HEK293 (cell line): ENCODE data around the gene NAT8L.

Experiments
- CTCF ChIA-PET: fragments of 350-600 bp; formaldehyde crosslinking; extraction: SDS; loops from one replicate; lab custom pipeline; 2021; ENCODE audit warnings: antibody characterized with exemption; lab: Yijun Ruan, JAX
- POLR2A ChIA-PET: fragments of 300-600 bp; formaldehyde crosslinking; extraction: SDS; loops from one replicate; lab custom pipeline; 2020; ENCODE audit warnings: antibody characterized with exemption, inconsistent platforms; lab: Yijun Ruan, JAX
- H3K27ac ChIP-seq: fragments of 200-500 bp; sonication (Bioruptor generic); 2 replicates; pipeline ENCODE4 v1.5.1; 2014; ENCODE audit warnings: low read depth, low read length, control low read depth, inconsistent platforms; ENCODE audit errors: extremely low read depth
- H3K36me3 ChIP-seq, 2 experiments: fragments of 200-500 bp in 1 of 2; sonication (Bioruptor generic) in 1 of 2; 1 replicate in 1 of 2; 2 replicates in 1 of 2; pipeline ENCODE4 v1.5.1; 2014 to 2017; ENCODE audit warnings: inconsistent platforms in 2 of 2, low read length in 2 of 2; ENCODE audit not compliant: control insufficient read depth in 2 of 2, insufficient read depth in 1 of 2
- H3K4me1 ChIP-seq: fragments of 200-500 bp; sonication (Bioruptor generic); 2 replicates; pipeline ENCODE4 v1.5.1; 2014; ENCODE audit warnings: mild to moderate bottlenecking, low read length, inconsistent platforms; ENCODE audit not compliant: control insufficient read depth, insufficient read depth
- H3K4me3 ChIP-seq: 2 replicates; pipeline ENCODE4 v1.5.1; 2011; ENCODE audit warnings: low read depth, mild to moderate bottlenecking, control low read depth, low read length, moderate library complexity
- H3K9me3 ChIP-seq: fragments of 200-500 bp; sonication (Bioruptor generic); 2 replicates; pipeline ENCODE4 v1.5.1; 2014; ENCODE audit warnings: low read depth, low read length, inconsistent platforms; ENCODE audit not compliant: control insufficient read depth, insufficient read depth
- BCL11A ChIP-seq: fragments of 450-650 bp; formaldehyde crosslinking; IDR thresholded peaks from 2 replicates; pipeline ENCODE4 v1.5.1; 2016; ENCODE audit warnings: low read depth, missing biosample characterization, missing genetic modification characterization
- GLI4 ChIP-seq: fragments of 450-650 bp; formaldehyde crosslinking; IDR thresholded peaks from 2 replicates; pipeline ENCODE4 v1.5.1; 2016; ENCODE audit warnings: missing biosample characterization, missing genetic modification characterization
- HOXA7 ChIP-seq: sonication (generic); formaldehyde crosslinking; IDR thresholded peaks from 2 replicates; pipeline ENCODE4 v1.8.1; 2022; ENCODE audit warnings: missing genetic modification reagents, borderline replicate concordance
- KLF10 ChIP-seq: fragments of 450-650 bp; IDR thresholded peaks from 2 replicates; pipeline ENCODE4 v1.5.1; 2018; ENCODE audit warnings: missing biosample characterization, mild to moderate bottlenecking, missing genetic modification characterization
- MZF1 ChIP-seq: fragments of 450-650 bp; formaldehyde crosslinking; IDR thresholded peaks from 2 replicates; pipeline ENCODE4 v1.5.1; 2017; ENCODE audit warnings: missing biosample characterization, missing genetic modification characterization, borderline replicate concordance
- RBAK ChIP-seq: fragments of 450-650 bp; formaldehyde crosslinking; IDR thresholded peaks from 2 replicates; pipeline ENCODE4 v1.5.1; 2016; ENCODE audit warnings: missing biosample characterization, missing genetic modification characterization
- ZNF132 ChIP-seq: fragments of 450-650 bp; formaldehyde crosslinking; IDR thresholded peaks from 2 replicates; pipeline ENCODE4 v1.5.1; 2017; ENCODE audit warnings: missing biosample characterization, missing genetic modification characterization, borderline replicate concordance
- ZNF133 ChIP-seq: fragments of 450-650 bp; formaldehyde crosslinking; IDR thresholded peaks from 2 replicates; pipeline ENCODE4 v1.5.1; 2016; ENCODE audit warnings: missing biosample characterization, missing genetic modification characterization
- ZNF138 ChIP-seq: fragments of 450-650 bp; formaldehyde crosslinking; IDR thresholded peaks from 2 replicates; pipeline ENCODE4 v1.5.1; 2016; ENCODE audit warnings: missing biosample characterization, missing genetic modification characterization, borderline replicate concordance
- ZNF148 ChIP-seq: fragments of 450-650 bp; formaldehyde crosslinking; IDR thresholded peaks from 2 replicates; pipeline ENCODE4 v1.5.0; 2017; ENCODE audit warnings: missing biosample characterization, missing genetic modification characterization, borderline replicate concordance
- ZNF404 ChIP-seq: fragments of 450-650 bp; formaldehyde crosslinking; IDR thresholded peaks from 2 replicates; pipeline ENCODE4 v1.5.1; 2017; ENCODE audit warnings: missing biosample characterization, missing genetic modification characterization
- ZNF416 ChIP-seq: fragments of 450-650 bp; formaldehyde crosslinking; IDR thresholded peaks from 2 replicates; pipeline ENCODE4 v1.5.1; 2016; ENCODE audit warnings: missing biosample characterization, missing genetic modification characterization
- ZNF558 ChIP-seq: fragments of 450-650 bp; formaldehyde crosslinking; IDR thresholded peaks from 2 replicates; pipeline ENCODE4 v1.5.1; 2016; ENCODE audit warnings: missing biosample characterization, missing genetic modification characterization
- ZNF596 ChIP-seq: fragments of 450-650 bp; IDR thresholded peaks from 2 replicates; pipeline ENCODE4 v1.5.0; 2018; ENCODE audit warnings: missing biosample characterization, mild to moderate bottlenecking, missing genetic modification characterization, moderate library complexity
- ZNF677 ChIP-seq: fragments of 450-650 bp; IDR thresholded peaks from 2 replicates; pipeline ENCODE4 v1.5.0; 2018; ENCODE audit warnings: missing biosample characterization, mild to moderate bottlenecking, missing genetic modification characterization, moderate library complexity
- ZNF701 ChIP-seq: fragments of 450-650 bp; formaldehyde crosslinking; IDR thresholded peaks from 2 replicates; pipeline ENCODE4 v1.5.1; 2016; ENCODE audit warnings: missing biosample characterization, missing genetic modification characterization
- ZNF792 ChIP-seq: fragments of 450-650 bp; formaldehyde crosslinking; IDR thresholded peaks from 2 replicates; pipeline ENCODE4 v1.5.1; 2016; ENCODE audit warnings: missing biosample characterization, missing genetic modification characterization
- TF ChIP-seq, protein P1 (sequence below): fragments of 450-650 bp; formaldehyde crosslinking; optimal IDR thresholded peaks from 2 replicates; pipeline ENCODE3; 2016; ENCODE audit warnings: missing biosample characterization, mild to moderate bottlenecking, missing genetic modification characterization

Gene NAT8L

DNA sequence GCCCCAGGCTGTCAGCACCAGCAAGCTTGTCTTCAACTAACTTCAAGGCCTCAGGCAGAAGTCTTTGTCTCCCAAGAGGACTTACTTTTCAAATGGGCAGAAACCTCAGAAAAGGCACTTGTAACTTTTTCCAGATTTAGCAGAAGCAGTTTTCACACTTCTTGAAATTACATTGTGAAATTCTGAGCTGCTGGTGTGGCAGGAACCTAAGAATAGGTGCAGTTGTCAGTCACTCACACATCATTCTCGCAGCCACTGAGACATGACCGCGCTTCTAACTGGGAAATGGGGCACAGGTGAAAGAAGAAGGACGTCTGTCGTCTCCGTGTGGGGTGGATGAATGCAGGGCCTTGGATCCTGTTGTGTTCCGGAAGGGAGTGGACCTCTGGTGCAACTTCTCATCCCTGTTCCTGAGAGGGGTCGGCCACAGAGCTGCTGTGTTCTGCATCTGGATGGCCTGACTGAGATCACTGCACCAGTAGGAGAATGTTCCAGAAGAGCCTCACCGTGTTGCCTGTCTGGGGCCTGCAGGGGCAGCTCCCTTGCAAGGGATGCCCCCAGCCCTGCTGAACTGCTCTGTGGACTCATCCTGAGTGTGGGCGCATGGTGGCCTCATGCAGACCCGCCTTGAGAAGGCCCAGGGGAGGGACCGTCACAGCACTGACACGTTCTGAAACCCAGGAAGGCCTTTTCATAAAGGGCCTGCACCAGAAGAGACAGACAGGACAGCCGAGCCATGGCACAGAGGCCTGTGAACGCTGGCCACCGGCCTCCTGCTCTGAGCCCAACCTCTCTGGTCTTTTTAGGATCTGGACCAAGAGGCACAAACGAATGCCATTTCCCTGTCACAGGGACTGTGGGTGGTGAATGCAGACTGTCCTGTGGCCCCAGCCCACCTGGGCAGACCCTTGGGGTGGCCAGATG, 18.7 kb downstream of the NAT8L start:
- CTCF ChIA-PET, result no interaction called here
- no peak overlapping the region for H3K27ac ChIP-seq
- POLR2A ChIA-PET, result no interaction called here
- H3K4me3 ChIP-seq, result no peak overlapping the region
- TF ChIP-seq ZNF701 (tag by site-specific recombination) (no peak), MZF1 (no peak), BCL11A (tag by site-specific recombination) (no peak), ZNF148 (tag by site-specific recombination) (no peak), ZNF596 (tag by site-specific recombination) (no peak), ZNF132 (no peak), KLF10 (no peak), RBAK (tag by site-specific recombination) (no peak)
- H3K9me3 ChIP-seq, result no peaks in the 10 kb centered on the region
- H3K4me1 ChIP-seq, result no peaks in the 10 kb centered on the region
- H3K36me3 ChIP-seq, result peaks cover 0 to 6% of the 10 kb centered on the region in 2 experiments; a peak in 1 of 3 replicates

GRCh38 chr4:2078584-2078983, 19.5 kb downstream of the NAT8L start:
- Histone ChIP-seq H3K4me3 (no peak overlapping the region), H3K4me1 (no peaks in the 10 kb centered on the region), H3K9me3 (no peaks in the 10 kb centered on the region), H3K36me3 (peaks cover 0 to 6% of the 10 kb centered on the region in 2 experiments; a peak in 1 of 3 replicates), H3K27ac (no peak overlapping the region)
- ChIA-PET CTCF (no interaction called here), POLR2A (no interaction called here)
- TF ChIP-seq ZNF138 (tag by site-specific recombination) (no peak), ZNF677 (tag by site-specific recombination) (no peak), ZNF404 (tag by site-specific recombination) (no peak), ZNF133 (tag by site-specific recombination) (no peak), HOXA7 (CRISPR knock-in tag) (no peak)

GRCh38 chr4:2079006-2079405, 19.9 kb downstream of the NAT8L start:
- Histone ChIP-seq H3K4me3 (no peak overlapping the region), H3K9me3 (no peaks in the 10 kb centered on the region), H3K27ac (no peak overlapping the region), H3K4me1 (no peaks in the 10 kb centered on the region), H3K36me3 (peaks cover 0 to 6% of the 10 kb centered on the region in 2 experiments; a peak in 1 of 3 replicates)
- CTCF ChIA-PET, result no interaction called here
- POLR2A ChIA-PET, result no interaction called here
- no peak for TF ChIP-seq ZNF792 (tag by site-specific recombination)
- TF ChIP-seq GLI4, result no peak
- TF ChIP-seq, protein P1, sequence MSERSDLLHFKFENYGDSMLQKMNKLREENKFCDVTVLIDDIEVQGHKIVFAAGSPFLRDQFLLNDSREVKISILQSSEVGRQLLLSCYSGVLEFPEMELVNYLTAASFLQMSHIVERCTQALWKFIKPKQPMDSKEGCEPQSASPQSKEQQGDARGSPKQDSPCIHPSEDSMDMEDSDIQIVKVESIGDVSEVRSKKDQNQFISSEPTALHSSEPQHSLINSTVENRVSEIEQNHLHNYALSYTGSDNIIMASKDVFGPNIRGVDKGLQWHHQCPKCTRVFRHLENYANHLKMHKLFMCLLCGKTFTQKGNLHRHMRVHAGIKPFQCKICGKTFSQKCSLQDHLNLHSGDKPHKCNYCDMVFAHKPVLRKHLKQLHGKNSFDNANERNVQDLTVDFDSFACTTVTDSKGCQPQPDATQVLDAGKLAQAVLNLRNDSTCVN, result no peak
- TF ChIP-seq ZNF416 (tag by site-specific recombination), result no peak
- TF ChIP-seq ZNF558 (tag by site-specific recombination), result no peak
- TF ChIP-seq HOXA7 (CRISPR knock-in tag), result no peak
